GM12878 (cell line): ENCODE data around the gene NKAP. TPM values are rescaled to one million over a fixed set of nuclear protein-coding genes. Genes with fewer than 3 reads are reported as not detected.
A peak's percentile ranks its signal among the peaks of the same experiment; 100 is the strongest.

Experiments used
- ATAC-seq: fragments of 200-7000 bp; cut with Tn5 transposase; 3 replicates; pipeline ENCODE4 v1.9.1; 2020; ENCODE audit warnings: mild to moderate bottlenecking, moderate library complexity
- BruUV-seq: library from RNA; stranded (reverse); fragments of 400-500 nt; replicated peaks from 2 replicates; lab custom pipeline; 2021; lab: Mats Ljungman, UMichigan
- CTCF ChIA-PET: fragments of 300-600 bp; sonication (Branson Sonifier 250); formaldehyde crosslinking; extraction: SDS; loops from one replicate; lab custom pipeline; 2021; ENCODE audit warnings: inconsistent platforms; lab: Yijun Ruan, JAX
- POLR2A ChIA-PET: fragments of 350-600 bp; formaldehyde crosslinking; extraction: SDS; loops from one replicate; lab custom pipeline; 2021; ENCODE audit warnings: inconsistent platforms; lab: Charles Lee
- RAD21 ChIA-PET: fragments of 300-600 bp; sonication (Branson Sonifier 250); formaldehyde crosslinking; loops from one replicate; lab custom pipeline; 2023; ENCODE audit warnings: antibody characterized with exemption; ENCODE audit not compliant: unreplicated experiment; lab: Charles Lee
- SMC1A ChIA-PET: fragments of 300-600 bp; sonication (Branson Sonifier 250); formaldehyde crosslinking; loops from one replicate; lab custom pipeline; 2023; ENCODE audit not compliant: unreplicated experiment, uncharacterized antibody; lab: Charles Lee
- DNase-seq: peaks from one replicate; pipeline ENCODE4 v3.0.0-alpha.2; 2011; ENCODE audit warnings: low read depth, low spot score
- FAIRE-seq: peaks from 3 replicates; lab custom pipeline; 2011; peaks lifted over from hg19 to GRCh38; lab: Jason Lieb, UNC
- H2AFZ ChIP-seq: 2 replicates; pipeline ENCODE4 v1.6.0; 2011; ENCODE audit warnings: low read depth, low read length, control low read depth; ENCODE audit not compliant: control insufficient read depth
- H3K27ac ChIP-seq: 2 replicates; pipeline ENCODE4 v1.5.1; 2011; ENCODE audit warnings: control low read depth; ENCODE audit not compliant: control insufficient read depth, insufficient read depth
- H3K27me3 ChIP-seq, 2 experiments: replicated peaks in 1 of 2; 2 replicates each; pipeline versions ENCODE4 v1.6.0 to v1.6.1; 2011; ENCODE audit warnings: low read length in 1 of 2; ENCODE audit not compliant: control insufficient read depth in 2 of 2, insufficient read depth in 2 of 2
- H3K36me3 ChIP-seq, 2 experiments: 2 replicates each; pipeline ENCODE4 v1.5.1; 2011; ENCODE audit warnings: low read length in 1 of 2; ENCODE audit not compliant: control insufficient read depth in 2 of 2, insufficient read depth in 2 of 2
- H3K4me1 ChIP-seq: 2 replicates; pipeline ENCODE4 v1.6.1; 2011; ENCODE audit warnings: mild to moderate bottlenecking, low read length, moderate library complexity, mixed read lengths; ENCODE audit not compliant: control insufficient read depth, insufficient read depth
- H3K4me2 ChIP-seq: 2 replicates; pipeline ENCODE4 v1.6.0; 2011; ENCODE audit warnings: control low read depth; ENCODE audit not compliant: control insufficient read depth, insufficient read depth
- H3K4me3 ChIP-seq: fragments of 200-600 bp; sonication (generic); 2 replicates; pipeline ENCODE4 v1.5.1; 2016
- H3K79me2 ChIP-seq: 2 replicates; pipeline ENCODE4 v1.6.0; 2011; ENCODE audit warnings: low read length; ENCODE audit not compliant: control insufficient read depth, insufficient read depth
- H3K9ac ChIP-seq: 2 replicates; pipeline ENCODE4 v1.8.0; 2011; ENCODE audit warnings: low read length, control low read depth, mixed read lengths; ENCODE audit not compliant: control insufficient read depth, insufficient read depth
- H3K9me3 ChIP-seq: replicated peaks from 3 replicates; pipeline ENCODE4 v1.5.1; 2011; ENCODE audit warnings: mild to moderate bottlenecking, low read length; ENCODE audit not compliant: control insufficient read depth, insufficient read depth
- H4K20me1 ChIP-seq: 2 replicates; pipeline ENCODE4 v1.6.0; 2011; ENCODE audit not compliant: control insufficient read depth, insufficient read depth
- CHD2 ChIP-seq: IDR thresholded peaks from 2 replicates; pipeline ENCODE4 v1.6.1; 2011; ENCODE audit warnings: low read depth, low read length, improper control_type of control experiment, borderline replicate concordance
- CTCF ChIP-seq, 3 experiments: IDR thresholded peaks in 2 of 3; conservative IDR thresholded peaks in 1 of 3; 2 replicates each; pipeline ENCODE4 v1.5.1; 2011; ENCODE audit warnings: low read depth in 3 of 3, low read length in 3 of 3, mild to moderate bottlenecking in 3 of 3, control low read depth in 2 of 3, moderate library complexity in 2 of 3, inconsistent platforms in 1 of 3, mixed read lengths in 1 of 3; ENCODE audit not compliant: control insufficient read depth in 2 of 3, insufficient read depth in 1 of 3; ENCODE audit errors: extremely low read depth in 1 of 3
- E4F1 ChIP-seq: fragments of 450-650 bp; IDR thresholded peaks from 2 replicates; pipeline ENCODE4 v1.6.1; 2018; ENCODE audit warnings: borderline replicate concordance, mild to moderate bottlenecking; ENCODE audit not compliant: partially characterized antibody
- ELK1 ChIP-seq: IDR thresholded peaks from 2 replicates; pipeline ENCODE4 v1.6.1; 2012; ENCODE audit warnings: low read depth, low read length, improper control_type of control experiment
- NFYB ChIP-seq: IDR thresholded peaks from 2 replicates; pipeline ENCODE4 v1.6.1; 2011; ENCODE audit warnings: low read depth, mild to moderate bottlenecking, low read length, improper control_type of control experiment, moderate library complexity; ENCODE audit not compliant: insufficient read depth
- PAX8 ChIP-seq: fragments of 450-650 bp; IDR thresholded peaks from 2 replicates; pipeline ENCODE4 v1.6.1; 2017; ENCODE audit warnings: mild to moderate bottlenecking, moderate library complexity
- PBX3 ChIP-seq: IDR thresholded peaks from 2 replicates; pipeline ENCODE4 v1.6.1; 2011; ENCODE audit warnings: mild to moderate bottlenecking, low read depth, low read length, moderate library complexity; ENCODE audit not compliant: insufficient replicate concordance
- POLR2AphosphoS2 ChIP-seq: IDR thresholded peaks from 2 replicates; pipeline ENCODE4 v1.6.1; 2011; ENCODE audit warnings: low read depth, mild to moderate bottlenecking, low read length, improper control_type of control experiment, moderate library complexity
- SP1 ChIP-seq: IDR thresholded peaks from one replicate; pipeline ENCODE4 v1.6.1; 2011; ENCODE audit warnings: low read depth, low read length
- TAF1 ChIP-seq: IDR thresholded peaks from 2 replicates; pipeline ENCODE4 v1.6.1; 2011; ENCODE audit warnings: mild to moderate bottlenecking, low read depth, low read length, borderline replicate concordance
- USF1 ChIP-seq: IDR thresholded peaks from 2 replicates; pipeline ENCODE4 v1.6.1; 2011; ENCODE audit warnings: borderline replicate concordance, low read depth, mild to moderate bottlenecking, moderate library complexity, mixed read lengths, low read length; ENCODE audit not compliant: insufficient read depth; ENCODE audit errors: extremely low read length
- YY1 ChIP-seq: IDR thresholded peaks from 2 replicates; pipeline ENCODE4 v1.6.1; 2011; ENCODE audit warnings: low read depth, mild to moderate bottlenecking, low read length
- ZBED1 ChIP-seq: IDR thresholded peaks from 2 replicates; pipeline ENCODE4 v1.6.1; 2016; ENCODE audit warnings: borderline replicate concordance
- WGBS: methylation state at CpG from one replicate; pipeline ENCODE4 v1.1.6; 2016; ENCODE audit warnings: low lambda C conversion rate; ENCODE audit not compliant: insufficient replicate concordance, insufficient coverage; ENCODE audit errors: missing lambda C conversion rate; 5-methylcytosine and 5-hydroxymethylcytosine counted together
- in situ Hi-C: fragments of 300-500 bp; cut with MboI; formaldehyde crosslinking; loops from 9 replicates; pipeline ENCODE4 v1.14.3; 2018; ENCODE audit warnings: mixed read lengths
- intact Hi-C: fragments of 100-400 bp; cut with micrococcal nuclease; formaldehyde crosslinking; loops from one replicate; pipeline ENCODE4 v1.14.2; 2022; ENCODE audit not compliant: unreplicated experiment
- polyA plus RNA-seq, 11 experiments: library from polyadenylated mRNA; depleted of rRNA in 4 of 11; unstranded in 6 of 11; stranded (reverse) in 5 of 11; fragments of >200 nt; fragmentation: Nextera tagmentation in 4 of 11; fragmentation: Illumina TruSeq in 1 of 11; extraction: Ambion mirVana in 4 of 11; extraction: Trizol in 1 of 11; gene quantifications; 1 replicate in 1 of 11; 2 replicates in 10 of 11; pipeline versions ENCODE4 v1.2.1 to v1.2.3, GENCODE V29; 2011 to 2016; ENCODE audit warnings: inconsistent platforms in 2 of 11, missing spikeins in 2 of 11, low read depth in 1 of 11
- total RNA-seq, 4 experiments: library from RNA; depleted of rRNA in 3 of 4; stranded (reverse); fragments of >200 nt in 3 of 4; fragmentation: Illumina TruSeq in 1 of 4; extraction: Trizol in 1 of 4; gene quantifications; 2 replicates each; pipeline versions ENCODE4 v1.2.1 to v1.2.3, GENCODE V29; 2013 to 2021

The NKAP gene
- total and polyA plus RNA-seq, 10 of the 15 experiments (the other 5 are each of a cell fraction or from before 2014, with no cell fraction given): 2.4 to 6.9 (median 5.3) TPM

DNA sequence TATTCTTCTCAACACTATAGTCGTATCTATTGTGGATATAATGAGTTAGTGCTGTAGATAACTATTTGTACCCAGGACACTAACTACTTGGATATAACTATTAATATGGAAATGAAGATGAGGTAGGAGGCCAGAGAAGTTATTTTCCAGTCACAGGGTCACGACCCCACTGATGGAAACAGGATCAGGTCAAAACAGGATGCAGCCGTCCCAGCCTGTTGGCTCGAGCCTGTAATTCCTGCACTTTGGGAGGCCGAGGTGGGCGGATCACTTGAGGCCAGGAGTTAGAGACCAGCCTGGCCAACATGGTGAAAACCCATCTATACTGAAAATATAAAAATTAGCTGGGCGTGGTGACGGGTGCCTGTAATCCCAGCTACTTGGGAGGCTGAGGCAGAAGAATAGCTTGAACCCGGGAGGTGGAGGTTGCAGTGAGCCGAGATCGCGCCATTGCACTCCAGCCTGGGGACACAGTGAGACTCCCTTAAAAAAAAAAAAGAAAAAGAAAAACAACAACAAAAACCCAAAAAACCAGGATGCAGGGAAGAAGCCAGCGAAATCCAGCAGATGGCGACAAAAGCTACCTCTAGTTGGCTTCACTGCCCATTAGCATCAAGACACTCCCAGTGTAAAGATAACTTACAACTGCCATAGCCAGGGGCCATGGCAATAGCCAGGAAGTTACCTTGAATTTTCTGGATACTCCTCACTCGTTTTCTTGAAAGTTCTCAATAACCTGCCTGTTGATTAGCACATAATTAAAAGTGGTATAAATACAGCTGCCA is 37.9 kb upstream of the NKAP start:
- intact Hi-C loops (loop anchor here (10.0 kb wide), 1 partner anchor 163 kb away; no protein-coding TSS in a partner anchor), in situ Hi-C loops (loop anchor here (25.0 kb wide), 1 partner anchor 156 kb away; no protein-coding TSS in a partner anchor)
- SMC1A ChIA-PET: interaction anchor here (0.6 to 3.9 kb wide), 3 partner anchors 55 to 476 kb away, joined by 3 to 13 read pairs (median 4); no protein-coding TSS in a partner anchor
- H3K36me3 ChIP-seq: no peaks in the 10 kb centered on the region
- CTCF ChIA-PET: interaction anchor here (0.6 to 4.9 kb wide), 20 partner anchors 9 to 775 kb away, joined by 3 to 34 read pairs (median 4); no protein-coding TSS in a partner anchor
- no peaks in the 10 kb centered on the region for H3K79me2 ChIP-seq
- H4K20me1 ChIP-seq: no peaks in the 10 kb centered on the region
- RAD21 ChIA-PET: interaction anchor here (1.5 to 2.1 kb wide), 4 partner anchors 54 to 494 kb away, joined by 3 to 13 read pairs (median 8); no protein-coding TSS in a partner anchor
- no TSS peak for BruUV-seq
- H3K27me3 ChIP-seq: no peaks in the 10 kb centered on the region; a peak in 1 of 4 replicates
- no peak overlapping the region for H3K27ac ChIP-seq
- WGBS: 20% methylated on average over 12 of the region's 15 CpGs
- ATAC-seq: peak; percentile 90
- POLR2A ChIA-PET: no interaction called here
- no peaks in the 10 kb centered on the region for H3K9me3 ChIP-seq
- no peak overlapping the region for H3K9ac ChIP-seq
- DNase-seq: no peak
- FAIRE-seq: peak; percentile 68
- no peak overlapping the region for H3K4me3 ChIP-seq
- H2AFZ ChIP-seq: no peak overlapping the region
- no peak overlapping the region for H3K4me2 ChIP-seq
- no peaks in the 10 kb centered on the region for H3K4me1 ChIP-seq
- no peak for TF ChIP-seq TAF1
- no peak for TF ChIP-seq POLR2AphosphoS2
- no peak for TF ChIP-seq PAX8
- TF ChIP-seq CTCF (IDR thresholded peaks at IDR 0.05 in 2 of 3, conservative IDR thresholded peaks at IDR 0.05 in 1 of 3; ENCODE audit: control insufficient read depth in 2 of 3, extremely low read depth in 1 of 3, insufficient read depth in 1 of 3, low read depth in 3 of 3, low read length in 3 of 3): peak; percentile 61 to 67 (median 62)
- TF ChIP-seq YY1: 0 out of 2 replicates have a peak, but pooled peaks have one; percentile 14
- TF ChIP-seq SP1: no peak
- no peak for TF ChIP-seq NFYB
- no peak for TF ChIP-seq PBX3
- TF ChIP-seq CHD2: no peak
- no peak for TF ChIP-seq E4F1
- no peak for TF ChIP-seq ZBED1
- TF ChIP-seq USF1: no peak
- no peak for TF ChIP-seq ELK1
